HG03196 (cell line): ENCODE data around the gene GLO1.
"Not testable (repeated sequence)": the region's sequence is repeated elsewhere in the genome, so short reads cannot be mapped to it uniquely, and the experiment has no call there.

Experiments used
- ATAC-seq: cut with Tn5 transposase; IDR thresholded peaks from one replicate; pipeline ENCODE4 v1.9.1; 2021; ENCODE audit not compliant: unreplicated experiment

The GLO1 gene

GRCh38 chr6:38708496-38708895, 5.6 kb upstream of the GLO1 start:
- ATAC-seq, result no peak

DNA sequence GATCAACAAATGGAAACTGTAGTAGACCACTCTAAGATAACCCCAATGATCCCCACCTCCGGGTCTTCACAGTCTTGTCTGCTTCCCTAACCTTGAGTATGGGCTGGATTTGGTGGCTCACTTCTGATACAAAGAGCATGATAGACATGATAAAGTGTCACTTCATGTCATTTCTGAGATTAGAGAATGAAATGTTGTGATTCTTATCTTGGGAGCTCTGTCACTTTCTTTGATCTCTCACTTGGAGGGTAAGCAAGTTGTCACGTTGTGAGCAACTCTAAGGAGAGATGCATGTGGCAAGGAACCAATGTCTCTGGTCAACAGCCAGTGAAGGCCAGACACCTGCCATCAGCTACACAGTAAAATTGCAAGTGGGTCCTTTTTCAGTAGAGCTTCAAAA, 3.0 kb upstream of the GLO1 start:
- ATAC-seq, result no peak

DNA sequence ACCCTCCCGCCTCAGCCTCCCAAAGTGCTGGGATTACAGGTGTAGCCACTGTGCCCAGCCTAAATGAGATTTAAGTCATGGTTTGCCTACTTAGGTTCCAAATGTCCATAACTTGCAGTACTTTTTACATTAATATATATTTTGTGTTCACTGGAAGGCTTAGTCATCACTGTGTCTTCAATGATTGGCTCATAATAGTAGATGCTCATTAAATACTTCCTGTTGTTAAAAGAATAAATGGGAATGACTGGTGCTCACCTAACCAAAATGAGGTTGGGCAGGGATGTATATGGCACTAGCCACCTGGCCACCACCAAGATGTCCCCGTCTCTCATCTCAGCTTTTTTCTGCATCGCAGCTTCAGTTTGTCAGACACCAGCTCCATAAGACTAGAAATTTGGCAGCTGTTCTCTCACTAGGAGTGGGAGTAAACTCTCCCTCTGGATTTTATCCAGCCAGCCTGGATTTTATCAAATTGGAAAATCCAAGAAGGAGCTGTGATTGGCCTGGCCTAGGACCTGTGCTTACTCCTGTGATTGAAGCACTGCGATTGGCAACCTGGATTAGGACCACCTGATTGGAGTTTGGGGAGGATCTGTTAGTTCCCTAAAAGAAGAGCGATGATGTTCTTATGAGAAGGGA, 1.1 kb upstream of the GLO1 start:
- ATAC-seq, result no peak

DNA sequence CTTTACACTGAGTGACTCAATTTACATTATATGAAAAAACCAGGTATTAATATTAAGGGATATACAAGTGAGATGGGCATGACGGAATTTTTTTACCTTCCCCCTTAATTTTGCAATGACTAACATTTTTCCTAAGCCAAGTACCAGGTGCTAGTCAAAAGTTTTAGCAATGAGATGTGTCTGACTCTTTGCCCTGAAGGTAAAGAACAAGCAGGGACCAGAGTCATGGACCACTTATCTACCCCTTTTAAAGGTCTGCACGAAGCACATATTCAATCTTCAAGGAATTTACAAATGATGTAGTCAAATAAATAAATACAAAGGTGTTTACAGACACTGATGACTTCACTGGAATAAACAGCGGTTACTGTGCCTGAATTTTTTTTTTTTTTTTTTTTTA, 1.4 kb downstream of the GLO1 start:
- ATAC-seq, result no peak

DNA sequence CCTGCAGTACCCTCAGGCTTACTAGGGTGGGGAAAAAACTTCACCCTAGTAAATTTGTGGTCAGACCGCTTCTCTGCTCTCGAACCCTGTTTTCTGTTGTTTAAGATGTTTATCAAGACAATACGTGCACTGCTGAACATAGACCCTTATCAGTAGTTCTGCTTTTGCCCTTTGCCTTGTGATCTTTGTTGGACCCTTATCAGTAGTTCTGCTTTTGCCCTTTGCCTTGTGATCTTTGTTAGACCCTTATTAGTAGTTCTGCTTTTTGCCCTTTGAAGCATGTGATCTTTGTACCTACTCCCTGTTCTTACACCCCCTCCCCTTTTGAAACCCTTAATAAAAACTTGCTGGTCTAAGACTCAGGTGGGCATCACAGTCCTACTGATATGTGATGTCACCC, 3.2 kb downstream of the GLO1 start:
- ATAC-seq, result not testable (repeated sequence)

- ATAC-seq, result no peak
Observed at GRCh38 chr6:38697846-38698245, 5.1 kb downstream of the GLO1 start.

GRCh38 chr6:38696345-38696744, 6.6 kb downstream of the GLO1 start:
- ATAC-seq, result no peak

GRCh38 chr6:38695933-38696332, 7.0 kb downstream of the GLO1 start:
- ATAC-seq, result no peak

GRCh38 chr6:38695227-38695900, 7.6 kb downstream of the GLO1 start:
- no peak for ATAC-seq

DNA sequence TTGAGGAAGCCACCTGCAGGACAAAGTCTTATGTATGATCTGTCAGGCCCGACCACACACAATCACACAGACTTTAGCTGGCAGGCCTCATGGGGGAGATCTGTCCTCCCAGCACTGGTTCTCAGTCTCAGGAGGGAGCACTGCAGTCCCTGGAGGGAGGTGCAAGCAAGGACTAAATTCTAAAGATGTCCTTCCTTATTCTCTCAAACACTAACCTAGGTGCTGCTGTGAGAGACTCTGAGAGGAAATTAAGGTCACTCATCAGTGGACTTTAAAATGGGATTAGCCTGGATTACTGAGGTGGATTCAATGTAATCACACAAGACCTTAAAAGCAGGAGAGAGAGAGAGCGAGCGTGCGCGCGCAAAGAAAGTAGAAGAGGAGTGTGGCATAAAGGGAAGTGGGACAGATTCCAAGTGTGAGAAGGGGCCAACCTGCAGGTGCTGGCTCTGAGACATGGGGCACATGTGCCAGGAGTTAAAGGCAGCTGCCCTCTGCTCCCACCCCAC, 14.3 kb downstream of the GLO1 start:
- ATAC-seq, result peak; percentile 64

DNA sequence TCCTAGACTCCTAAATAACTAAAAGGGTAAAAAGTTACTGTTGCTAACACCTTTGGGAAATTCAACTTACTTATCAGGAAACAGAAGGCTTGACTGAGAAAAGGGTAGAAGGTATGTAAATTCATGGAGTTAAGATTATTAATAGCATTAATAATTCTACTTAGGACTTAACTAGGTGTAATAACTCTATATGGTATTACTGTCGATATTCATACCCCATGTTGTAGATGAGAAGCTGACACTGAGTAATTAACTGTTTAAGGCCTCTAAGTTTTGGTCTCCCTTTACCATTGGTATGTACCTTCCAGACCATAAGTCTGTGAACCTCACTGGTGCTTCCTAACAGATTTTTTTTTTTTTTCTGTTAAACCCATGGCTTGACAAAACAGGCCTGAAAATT, 15.4 kb downstream of the GLO1 start:
- no peak for ATAC-seq

GRCh38 chr6:38687043-38687353, 15.9 kb downstream of the GLO1 start:
- ATAC-seq, result no peak

DNA sequence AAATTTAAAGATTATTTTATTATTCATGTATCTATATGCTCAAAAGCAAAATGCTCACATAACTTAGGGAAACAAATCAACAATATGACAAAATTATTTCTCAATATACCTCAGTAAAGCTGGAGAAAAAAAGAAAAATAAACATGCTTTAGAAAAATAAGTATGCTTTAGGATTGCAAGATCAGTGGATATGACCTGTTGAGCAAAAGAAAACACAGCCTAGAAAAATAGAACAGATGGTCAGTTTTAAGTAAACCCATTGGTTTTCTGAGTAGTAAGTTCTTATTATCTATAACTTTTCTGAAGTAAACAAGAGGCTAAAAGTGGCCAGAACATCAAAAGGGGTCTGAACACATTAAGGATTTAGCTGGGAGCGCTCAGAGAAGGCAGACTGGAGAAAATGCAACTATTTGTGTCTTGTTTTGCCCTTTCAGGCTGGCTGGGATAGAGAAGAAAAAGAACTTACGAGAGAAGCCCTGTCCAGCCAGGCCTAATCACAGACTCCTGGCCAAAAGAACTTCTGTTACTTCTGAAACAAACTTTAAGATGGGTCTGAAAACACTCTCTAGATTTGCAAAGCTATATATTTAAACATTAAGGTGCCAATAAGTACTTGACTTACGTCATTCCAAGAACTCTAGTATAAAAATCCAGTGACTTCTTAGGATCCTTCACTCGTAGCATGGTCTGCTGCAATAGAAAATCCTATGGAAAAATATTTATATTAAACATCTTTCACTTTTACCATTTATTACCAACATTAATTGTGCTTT, 16.5 kb downstream of the GLO1 start:
- ATAC-seq, result no peak

DNA sequence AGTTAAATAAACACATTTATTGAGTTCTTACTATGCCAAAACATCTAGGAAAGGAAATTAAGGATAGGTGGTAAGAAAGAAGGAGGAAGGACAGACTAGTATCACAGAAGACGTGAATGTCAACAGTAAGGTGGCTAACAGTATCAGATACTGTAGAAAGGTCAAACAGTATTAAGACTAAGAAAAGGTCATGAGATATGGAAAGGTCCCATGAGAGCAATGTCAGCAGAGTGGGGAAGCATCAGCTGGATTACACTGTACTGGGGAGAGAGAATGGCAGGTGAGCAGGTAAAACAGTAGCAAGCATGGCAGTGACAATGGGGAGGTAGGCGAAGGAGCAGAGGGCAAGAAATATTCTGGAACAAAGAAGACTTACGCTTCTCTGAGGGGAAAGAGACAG, 18.0 kb downstream of the GLO1 start:
- no peak for ATAC-seq

GRCh38 chr6:38684237-38684636, 18.7 kb downstream of the GLO1 start:
- ATAC-seq, result no peak

- no peak for ATAC-seq
Observed at GRCh38 chr6:38681850-38682249, 21.1 kb downstream of the GLO1 start.

GRCh38 chr6:38679668-38680067, 23.3 kb downstream of the GLO1 start:
- ATAC-seq, result no peak

- ATAC-seq, result no peak
Observed at GRCh38 chr6:38678178-38678760, 24.7 kb downstream of the GLO1 start.

- ATAC-seq, result no peak
Observed at GRCh38 chr6:38676974-38677544, 25.9 kb downstream of the GLO1 start.

- peak; percentile 33 for ATAC-seq
Observed at GRCh38 chr6:38676236-38676973, 26.5 kb downstream of the GLO1 start.
